ENCODE data around the gene TUBB6.

TUBB6 gene

GRCh38 chr18:12340945-12341660 lies 33.1 kb downstream of the TUBB6 start:
- DNase-seq (ENCODE audit: low read depth): no peak
- H3K4me3 ChIP-seq (ENCODE audit: low read depth, low read length): no peak overlapping the region
- no peak for TF ChIP-seq CTCF (IDR thresholded peaks at IDR 0.05; ENCODE audit: low read depth, low read length, missing control alignments)

GRCh38 chr18:12342661-12343060 lies 34.6 kb downstream of the TUBB6 start:
- no peak for DNase-seq (ENCODE audit: low read depth)
- H3K4me3 ChIP-seq (ENCODE audit: low read depth, low read length): no peak overlapping the region
- TF ChIP-seq CTCF (IDR thresholded peaks at IDR 0.05; ENCODE audit: low read depth, low read length, missing control alignments): no peak

- TF ChIP-seq CTCF (IDR thresholded peaks at IDR 0.05; ENCODE audit: low read depth, low read length, missing control alignments): no peak
- no peak overlapping the region for H3K4me3 ChIP-seq (ENCODE audit: low read depth, low read length)
- no peak for DNase-seq (ENCODE audit: low read depth)
Observed at GRCh38 chr18:12345491-12346239, 37.6 kb downstream of the TUBB6 start.

GRCh38 chr18:12346240-12346565 lies 38.2 kb downstream of the TUBB6 start:
- TF ChIP-seq CTCF (IDR thresholded peaks at IDR 0.05; ENCODE audit: low read depth, low read length, missing control alignments): no peak
- H3K4me3 ChIP-seq (ENCODE audit: low read depth, low read length): no peak overlapping the region
- no peak for DNase-seq (ENCODE audit: low read depth)

GRCh38 chr18:12347895-12348294 lies 39.9 kb downstream of the TUBB6 start:
- DNase-seq (ENCODE audit: low read depth): no peak
- no peak for TF ChIP-seq CTCF (IDR thresholded peaks at IDR 0.05; ENCODE audit: low read depth, low read length, missing control alignments)
- no peak overlapping the region for H3K4me3 ChIP-seq (ENCODE audit: low read depth, low read length)

GRCh38 chr18:12352188-12352587 lies 44.1 kb downstream of the TUBB6 start:
- no peak for TF ChIP-seq CTCF (IDR thresholded peaks at IDR 0.05; ENCODE audit: low read depth, low read length, missing control alignments)
- H3K4me3 ChIP-seq (ENCODE audit: low read depth, low read length): no peak overlapping the region
- no peak for DNase-seq (ENCODE audit: low read depth)

Measured in GM12864 (cell line).